ENCODE data around the gene ASCL2.

- TF ChIP-seq CTCF (conservative IDR thresholded peaks at IDR 0.05; ENCODE audit: low read depth, low read length) (no peak), POLR2A (IDR thresholded peaks at IDR 0.05; ENCODE audit: low read depth, low read length) (no peak)
These were observed 32.7 kb upstream of the ASCL2 start for GRCh38 chr11:2302896-2303626.

Measured in IMR-90 (cell line).